Brain microvascular endothelial cell (primary cell): ENCODE results near the gene ARID1A.
A peak's percentile ranks its signal among the peaks of the same experiment; 100 is the strongest.
"Not testable (repeated sequence)": the region's sequence is repeated elsewhere in the genome, so short reads cannot be mapped to it uniquely, and the experiment has no call there.

Experiments
- DNase-seq: peaks from one replicate; pipeline ENCODE4 v3.0.0-alpha.2; 2020
- H3K27ac ChIP-seq: fragments of 250-450 bp; sonication (Bioruptor Pico); 2 replicates; pipeline ENCODE4 v1.5.1; 2020; ENCODE audit warnings: mild to moderate bottlenecking, moderate library complexity
- H3K27me3 ChIP-seq: fragments of 250-450 bp; sonication (Bioruptor Pico); replicated peaks from 2 replicates; pipeline ENCODE4 v1.5.1; 2020; ENCODE audit warnings: mild to moderate bottlenecking
- H3K36me3 ChIP-seq: fragments of 250-450 bp; sonication (Bioruptor Pico); replicated peaks from 2 replicates; pipeline ENCODE4 v1.5.1; 2020; ENCODE audit warnings: mild to moderate bottlenecking
- H3K4me3 ChIP-seq: 2 replicates; pipeline ENCODE4 v1.5.1; 2011; ENCODE audit warnings: low read depth, mild to moderate bottlenecking, control low read depth, low read length, moderate library complexity
- in situ Hi-C: cut with HindIII; loops from 2 replicates; pipeline ENCODE4 v1.10.0; 2017; ENCODE audit warnings: low sequenced_read_pairs, low pct_ligation_motif_present
- TF ChIP-seq, protein P1 (sequence below): IDR thresholded peaks from 2 replicates; pipeline ENCODE4 v1.5.1; 2011; ENCODE audit warnings: low read depth, mild to moderate bottlenecking, moderate library complexity, low read length, control low read depth, inconsistent platforms; ENCODE audit errors: missing control alignments

Gene ARID1A

DNA sequence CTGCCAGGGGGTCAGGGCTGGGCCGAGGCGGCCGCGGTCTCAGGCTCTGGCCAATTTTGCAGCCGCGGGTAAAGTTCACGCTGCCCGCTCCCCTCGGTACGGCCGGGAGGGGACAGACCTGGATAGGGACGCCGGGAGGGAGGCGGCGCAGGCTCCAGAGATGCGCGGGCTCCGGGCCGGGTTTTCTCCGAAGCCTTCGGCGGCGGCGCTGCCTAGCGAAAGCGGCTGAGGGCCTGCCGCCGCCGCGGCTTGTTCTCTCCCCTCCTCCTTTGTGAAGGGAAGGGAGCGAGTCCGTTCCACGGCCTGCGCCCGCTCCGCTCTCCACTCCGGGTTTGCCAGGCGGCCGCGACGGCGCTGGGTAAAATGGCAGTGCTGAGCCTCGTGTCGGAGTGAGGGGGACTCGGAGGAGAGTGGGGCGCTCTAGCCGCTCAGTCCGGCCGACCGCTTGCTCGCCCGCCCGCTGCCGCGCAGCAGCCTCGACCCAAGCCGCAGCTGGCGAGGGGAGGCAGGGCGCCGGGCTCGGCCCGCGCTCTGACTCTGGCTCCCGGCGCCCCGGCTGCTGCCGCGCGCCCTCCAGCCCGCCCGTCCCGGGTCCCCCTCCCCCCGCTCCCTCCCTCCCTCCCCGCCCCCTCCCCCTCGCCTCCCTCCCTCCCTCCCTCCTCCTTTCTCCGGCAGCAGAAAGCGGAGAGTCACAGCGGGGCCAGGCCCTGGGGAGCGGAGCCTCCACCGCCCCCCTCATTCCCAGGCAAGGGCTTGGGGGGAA is at the start of gene ARID1A:
Gene ARID1A (plus strand): TSS at position 660 of the 763 bp plus-strand sequence. CDS start 389 bp downstream, outside the sequence.
- H3K36me3 ChIP-seq, result no peaks in the 10 kb centered on the region
- in situ Hi-C loops, result no loop called here
- H3K27ac ChIP-seq, result peak within 1 kb of the TSS; percentile 88
- peak within 1 kb of the TSS; percentile 71 for H3K4me3 ChIP-seq
- peak; percentile 95 for DNase-seq
- no peaks in the 10 kb centered on the region for H3K27me3 ChIP-seq
- TF ChIP-seq, protein P1, sequence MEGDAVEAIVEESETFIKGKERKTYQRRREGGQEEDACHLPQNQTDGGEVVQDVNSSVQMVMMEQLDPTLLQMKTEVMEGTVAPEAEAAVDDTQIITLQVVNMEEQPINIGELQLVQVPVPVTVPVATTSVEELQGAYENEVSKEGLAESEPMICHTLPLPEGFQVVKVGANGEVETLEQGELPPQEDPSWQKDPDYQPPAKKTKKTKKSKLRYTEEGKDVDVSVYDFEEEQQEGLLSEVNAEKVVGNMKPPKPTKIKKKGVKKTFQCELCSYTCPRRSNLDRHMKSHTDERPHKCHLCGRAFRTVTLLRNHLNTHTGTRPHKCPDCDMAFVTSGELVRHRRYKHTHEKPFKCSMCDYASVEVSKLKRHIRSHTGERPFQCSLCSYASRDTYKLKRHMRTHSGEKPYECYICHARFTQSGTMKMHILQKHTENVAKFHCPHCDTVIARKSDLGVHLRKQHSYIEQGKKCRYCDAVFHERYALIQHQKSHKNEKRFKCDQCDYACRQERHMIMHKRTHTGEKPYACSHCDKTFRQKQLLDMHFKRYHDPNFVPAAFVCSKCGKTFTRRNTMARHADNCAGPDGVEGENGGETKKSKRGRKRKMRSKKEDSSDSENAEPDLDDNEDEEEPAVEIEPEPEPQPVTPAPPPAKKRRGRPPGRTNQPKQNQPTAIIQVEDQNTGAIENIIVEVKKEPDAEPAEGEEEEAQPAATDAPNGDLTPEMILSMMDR, result peak; percentile 8

DNA sequence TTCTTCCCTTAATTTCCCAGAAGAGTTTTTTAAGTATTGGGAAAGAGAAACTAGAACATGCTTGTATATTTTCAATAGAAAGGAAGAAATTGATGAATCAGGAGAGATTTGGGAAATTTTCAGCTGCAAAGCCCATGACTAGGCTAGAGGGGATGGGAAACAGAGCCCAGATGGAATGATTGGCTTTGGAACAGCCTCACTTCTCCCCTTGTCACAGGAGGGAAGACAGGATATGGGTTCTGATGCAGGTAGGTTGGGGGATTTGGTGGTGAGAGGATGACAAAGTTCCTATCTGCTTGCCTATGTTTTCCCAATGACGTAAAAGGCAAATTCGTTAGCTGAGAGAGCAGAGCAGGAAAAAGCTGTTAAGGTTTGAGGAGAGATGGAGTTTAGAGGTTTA is 31.0 kb upstream of the ARID1A start:
- H3K27ac ChIP-seq, result no peak overlapping the region
- TF ChIP-seq, protein P1, result no peak
- in situ Hi-C loops, result no loop called here
- no peaks in the 10 kb centered on the region for H3K27me3 ChIP-seq
- H3K4me3 ChIP-seq, result no peak overlapping the region
- H3K36me3 ChIP-seq, result no peaks in the 10 kb centered on the region
- no peak for DNase-seq

DNA sequence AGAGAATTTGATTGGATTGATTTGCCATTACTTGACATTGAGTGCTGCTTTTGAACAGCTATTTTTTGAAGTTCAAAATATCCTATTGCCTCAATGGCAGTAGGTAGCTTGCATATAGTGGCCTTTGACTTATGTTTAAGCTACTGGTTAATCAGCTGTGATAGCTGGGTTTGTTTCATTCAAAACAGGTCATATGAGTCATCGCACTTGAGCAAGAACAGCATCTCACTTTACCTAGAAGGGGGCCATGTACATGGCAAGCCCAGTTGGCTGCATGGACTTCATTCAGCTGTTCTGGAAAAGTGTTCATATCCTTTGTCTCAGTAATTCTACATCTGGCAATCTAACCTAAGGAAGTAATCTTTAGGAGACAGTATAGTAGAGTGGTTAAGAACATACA is 29.0 kb upstream of the ARID1A start:
- H3K36me3 ChIP-seq, result no peaks in the 10 kb centered on the region
- in situ Hi-C loops, result no loop called here
- H3K27ac ChIP-seq, result no peak overlapping the region
- DNase-seq, result no peak
- TF ChIP-seq, protein P1, result no peak
- H3K4me3 ChIP-seq, result no peak overlapping the region
- no peaks in the 10 kb centered on the region for H3K27me3 ChIP-seq

DNA sequence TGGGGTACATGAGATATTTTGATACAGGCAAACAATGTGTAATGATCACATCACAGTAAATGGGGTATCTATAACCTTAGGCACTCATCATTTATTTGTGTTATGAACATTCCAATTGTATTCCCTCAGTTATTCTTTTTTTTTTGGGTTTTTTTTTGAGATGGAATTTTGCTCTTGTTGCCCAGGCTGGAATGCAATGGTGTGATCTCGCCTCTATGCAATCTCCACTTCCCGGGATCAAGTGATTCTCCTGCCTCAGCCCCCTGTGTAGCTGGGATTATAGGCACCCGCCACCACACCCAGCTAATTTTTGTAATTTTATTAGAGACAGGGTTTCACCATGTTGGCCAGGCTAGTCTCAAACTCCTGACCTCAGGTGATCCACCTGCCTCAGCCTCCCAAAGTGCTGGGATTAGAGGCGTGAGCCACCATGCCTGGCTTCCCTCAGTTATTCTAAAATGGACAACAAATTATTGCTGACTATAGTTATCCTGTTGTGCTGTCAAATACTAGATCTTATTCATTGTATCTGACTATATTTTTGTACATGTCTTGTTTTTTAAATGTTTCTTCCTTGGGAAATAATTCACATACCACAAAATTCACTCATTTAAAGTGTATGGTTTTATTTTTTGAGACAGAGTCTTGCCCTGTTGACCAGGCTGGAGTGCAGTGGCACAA is 27.6 kb upstream of the ARID1A start:
- in situ Hi-C loops, H3K4me3 ChIP-seq, H3K36me3 ChIP-seq, DNase-seq, H3K27ac ChIP-seq, H3K27me3 ChIP-seq: not testable (repeated sequence)

DNA sequence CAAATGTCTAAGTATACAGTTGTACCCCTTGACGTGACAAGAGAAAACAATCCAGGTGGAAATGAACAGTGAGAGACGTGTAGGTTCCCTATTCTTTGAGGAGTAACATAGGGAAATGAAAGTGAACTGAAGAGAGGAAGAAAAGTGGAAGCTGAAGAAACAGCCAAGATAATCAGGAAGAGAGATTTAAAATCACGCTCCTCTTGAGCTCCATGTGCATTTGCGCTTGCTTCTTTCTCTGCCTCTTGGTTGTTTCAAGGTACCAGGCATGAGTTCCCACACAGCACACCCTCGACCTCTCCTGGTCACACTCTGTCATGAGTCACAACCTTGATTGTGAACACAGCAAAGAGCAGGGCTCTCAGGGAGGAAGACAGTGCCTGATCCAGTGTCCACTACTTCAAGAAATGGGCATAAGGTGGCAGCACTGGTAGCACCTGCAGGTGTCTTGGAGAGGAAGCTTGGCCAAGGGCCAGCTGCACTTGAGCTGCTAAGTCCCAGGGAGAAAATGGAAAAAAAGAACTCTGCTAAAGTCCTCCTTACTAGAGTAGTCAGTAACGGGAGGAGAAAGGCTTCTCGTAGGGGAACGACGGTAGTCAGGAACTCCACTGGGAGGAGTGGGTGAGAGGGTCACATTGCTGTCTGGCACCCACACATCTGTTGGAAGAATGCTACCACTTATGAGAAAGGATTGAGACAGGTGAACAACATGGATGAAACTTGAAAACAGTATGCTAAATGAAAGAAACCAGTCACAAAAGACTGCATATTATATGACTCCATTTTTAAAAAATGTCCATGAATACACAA is 18.3 kb upstream of the ARID1A start:
- no peaks in the 10 kb centered on the region for H3K27me3 ChIP-seq
- peak; percentile 34 for DNase-seq
- in situ Hi-C loops, result no loop called here
- no peak overlapping the region for H3K27ac ChIP-seq
- TF ChIP-seq, protein P1, result peak; percentile 64
- no peaks in the 10 kb centered on the region for H3K36me3 ChIP-seq
- no peak overlapping the region for H3K4me3 ChIP-seq

DNA sequence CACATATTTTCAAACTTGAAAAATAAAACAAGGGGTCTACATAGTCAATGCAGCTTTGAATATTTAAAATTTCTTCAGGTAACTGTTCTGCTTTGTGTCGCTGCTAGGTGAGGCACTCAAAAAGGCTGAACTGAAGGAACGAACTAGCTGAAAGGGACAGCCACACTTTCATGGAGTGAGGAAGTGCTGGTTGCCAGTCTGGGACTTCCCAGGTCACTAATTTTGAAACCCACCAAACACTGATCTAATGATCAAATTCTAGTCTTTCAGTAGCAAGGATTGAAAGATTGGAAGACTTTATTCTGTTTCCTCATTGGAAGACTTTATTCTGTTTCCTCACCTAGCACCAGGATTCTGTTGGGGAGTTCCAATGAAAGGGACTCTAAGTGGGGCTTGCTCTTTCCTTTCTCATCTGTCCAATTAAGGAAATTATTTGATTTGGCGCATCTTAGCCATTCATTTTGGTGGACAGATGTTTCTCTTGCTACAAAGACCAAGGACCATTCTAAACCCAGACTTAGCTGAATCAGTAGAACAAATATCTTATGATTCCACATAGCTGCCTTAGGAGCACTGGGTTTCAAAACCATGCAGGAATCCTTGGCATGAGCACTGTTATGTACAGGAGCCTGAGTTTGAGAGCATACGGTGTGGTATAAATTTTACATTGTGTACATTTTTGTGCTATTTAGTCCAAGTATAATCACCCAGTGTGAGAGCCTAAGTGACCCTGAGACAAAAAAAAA is 10.9 kb upstream of the ARID1A start:
- no peak overlapping the region for H3K27ac ChIP-seq
- H3K4me3 ChIP-seq, result no peak overlapping the region
- H3K36me3 ChIP-seq, result no peaks in the 10 kb centered on the region
- no peaks in the 10 kb centered on the region for H3K27me3 ChIP-seq
- TF ChIP-seq, protein P1, result no peak
- in situ Hi-C loops, result no loop called here
- no peak for DNase-seq
